Liver (tissue), 9 donors: ENCODE results near the gene TPPP3. TPM values are rescaled to one million over a fixed set of nuclear protein-coding genes. Genes with fewer than 3 reads are reported as not detected.

Experiments
- DNase-seq: peaks from one replicate; pipeline ENCODE4 v3.0.0-alpha.2; 2017; ENCODE audit warnings: low spot score
- H3K27ac ChIP-seq, 2 donors: one replicate each; pipeline ENCODE4 v1.7.0; 2013; ENCODE audit warnings: inconsistent platforms in 2 of 2, low read length in 2 of 2, control low read depth in 1 of 2, low read depth in 1 of 2, mild to moderate bottlenecking in 1 of 2
- H3K27me3 ChIP-seq, 4 donors: one replicate each; pipeline versions ENCODE4 v1.6.1 to v1.7.0; 2013; ENCODE audit warnings: low read length in 3 of 4, inconsistent platforms in 1 of 4, mild to moderate bottlenecking in 1 of 4, moderate library complexity in 1 of 4; ENCODE audit not compliant: control insufficient read depth in 4 of 4, insufficient read depth in 4 of 4
- H3K36me3 ChIP-seq, 4 donors: one replicate each; pipeline versions ENCODE4 v1.6.1 to v1.7.0; 2013; ENCODE audit warnings: low read length in 3 of 4, mild to moderate bottlenecking in 3 of 4, low read depth in 1 of 4, moderate library complexity in 1 of 4; ENCODE audit not compliant: control insufficient read depth in 4 of 4, insufficient read depth in 3 of 4
- H3K4me1 ChIP-seq, 4 donors: one replicate each; pipeline versions ENCODE4 v1.6.1 to v1.7.0; 2013; ENCODE audit warnings: low read length in 3 of 4, mild to moderate bottlenecking in 3 of 4, moderate library complexity in 1 of 4; ENCODE audit not compliant: control insufficient read depth in 4 of 4, insufficient read depth in 4 of 4
- H3K4me3 ChIP-seq, 3 donors: one replicate each; pipeline versions ENCODE4 v1.6.1 to v1.7.0; 2013; ENCODE audit warnings: low read length in 3 of 3, control low read depth in 1 of 3, low read depth in 1 of 3, mild to moderate bottlenecking in 1 of 3
- H3K9ac ChIP-seq, 2 donors: one replicate each; pipeline ENCODE4 v1.7.0; 2013; ENCODE audit warnings: low read length in 2 of 2, mild to moderate bottlenecking in 2 of 2, moderate library complexity in 2 of 2, control low read depth in 1 of 2, low read depth in 1 of 2
- H3K9me3 ChIP-seq, 4 donors: one replicate each; pipeline versions ENCODE4 v1.6.1 to v1.7.0; 2013; ENCODE audit warnings: low read length in 3 of 4; ENCODE audit not compliant: control insufficient read depth in 4 of 4
- EGR1 ChIP-seq, 2 donors: IDR thresholded peaks; 2 replicates each; pipeline ENCODE4 v1.6.1; 2016 to 2018; ENCODE audit warnings: antibody characterized with exemption in 2 of 2, low read depth in 2 of 2
- FOXA1 ChIP-seq: IDR thresholded peaks from 2 replicates; pipeline ENCODE4 v1.6.1; 2016; ENCODE audit warnings: antibody characterized with exemption
- FOXA2 ChIP-seq: IDR thresholded peaks from 2 replicates; pipeline ENCODE4 v1.6.1; 2016; ENCODE audit warnings: antibody characterized with exemption
- GABPA ChIP-seq, 2 donors: IDR thresholded peaks in 1 of 2; conservative IDR thresholded peaks in 1 of 2; 2 replicates each; pipeline ENCODE4 v1.6.1; 2016; ENCODE audit warnings: antibody characterized with exemption in 2 of 2, mild to moderate bottlenecking in 1 of 2, moderate library complexity in 1 of 2
- HNF4A ChIP-seq, 2 donors: conservative IDR thresholded peaks; 2 replicates each; pipeline ENCODE4 v1.6.1; 2016; ENCODE audit warnings: antibody characterized with exemption in 2 of 2, mild to moderate bottlenecking in 2 of 2
- HNF4G ChIP-seq: IDR thresholded peaks from 2 replicates; pipeline ENCODE4 v1.6.1; 2016; ENCODE audit warnings: antibody characterized with exemption
- JUND ChIP-seq, 2 donors: IDR thresholded peaks; 2 replicates each; pipeline ENCODE4 v1.6.1; 2016; ENCODE audit warnings: antibody characterized with exemption in 2 of 2
- NR2F2 ChIP-seq: IDR thresholded peaks from 2 replicates; pipeline ENCODE4 v1.6.1; 2016; ENCODE audit warnings: antibody characterized with exemption
- RXRA ChIP-seq, 2 donors: IDR thresholded peaks; 2 replicates each; pipeline ENCODE4 v1.6.1; 2017 to 2018; ENCODE audit warnings: antibody characterized with exemption in 2 of 2, mild to moderate bottlenecking in 1 of 2
- SP1 ChIP-seq: IDR thresholded peaks from 2 replicates; pipeline ENCODE4 v1.6.1; 2018; ENCODE audit warnings: antibody characterized with exemption, mild to moderate bottlenecking
- TAF1 ChIP-seq: conservative IDR thresholded peaks from 2 replicates; pipeline ENCODE4 v1.6.1; 2016; ENCODE audit warnings: antibody characterized with exemption, mild to moderate bottlenecking
- YY1 ChIP-seq: IDR thresholded peaks from 2 replicates; pipeline ENCODE4 v1.6.1; 2016; ENCODE audit warnings: antibody characterized with exemption, mild to moderate bottlenecking
- WGBS: extraction: QIAGEN DNeasy Blood & Tissue Kit; methylation state at CpG from one replicate; pipeline ENCODE4 v1.1.7; 2013; 5-methylcytosine and 5-hydroxymethylcytosine counted together
- polyA plus RNA-seq, 2 donors: library from polyadenylated mRNA; stranded (reverse) in 1 of 2; unstranded in 1 of 2; fragments of 200-250 nt in 1 of 2; fragments of >200 nt in 1 of 2; fragmentation: Nextera tagmentation in 1 of 2; extraction: Ambion mirVana in 1 of 2; gene quantifications; one replicate each; pipeline versions ENCODE4 v1.2.1 to v1.2.3, GENCODE V29; 2013 to 2015
- total RNA-seq, 2 donors: library from RNA; depleted of rRNA; stranded (reverse); fragments of >200 nt; gene quantifications; one replicate each; pipeline ENCODE4 v1.2.3, GENCODE V29; 2014
- TF ChIP-seq, protein P1 (sequence below): IDR thresholded peaks from 2 replicates; pipeline ENCODE4 v1.6.1; 2016; ENCODE audit warnings: antibody characterized with exemption
- TF ChIP-seq, protein P2 (sequence below): IDR thresholded peaks from 2 replicates; pipeline ENCODE4 v1.6.1; 2016; ENCODE audit warnings: antibody characterized with exemption
- TF ChIP-seq, protein P3 (sequence below): IDR thresholded peaks from 2 replicates; pipeline ENCODE4 v1.6.1; 2016; ENCODE audit warnings: antibody characterized with exemption, mild to moderate bottlenecking
- TF ChIP-seq, protein P4 (sequence below): fragments of 150-350 bp; IDR thresholded peaks from 2 replicates; pipeline ENCODE4 v1.5.1; 2017; ENCODE audit warnings: improper control_type of control experiment, low read depth, low read length; ENCODE audit not compliant: missing input control
- TF ChIP-seq, protein P5 (sequence below): IDR thresholded peaks from 2 replicates; pipeline ENCODE4 v1.6.1; 2016; ENCODE audit warnings: antibody characterized with exemption
- donor health status: healthy.
- donor health status: healthy.
- donor health status: healthy.
- donor health status: healthy.
- donor health status: healthy.

TPPP3 gene
- total and polyA plus RNA-seq, 4 donors, result 0.28 to 0.84 (median 0.55) TPM

DNA sequence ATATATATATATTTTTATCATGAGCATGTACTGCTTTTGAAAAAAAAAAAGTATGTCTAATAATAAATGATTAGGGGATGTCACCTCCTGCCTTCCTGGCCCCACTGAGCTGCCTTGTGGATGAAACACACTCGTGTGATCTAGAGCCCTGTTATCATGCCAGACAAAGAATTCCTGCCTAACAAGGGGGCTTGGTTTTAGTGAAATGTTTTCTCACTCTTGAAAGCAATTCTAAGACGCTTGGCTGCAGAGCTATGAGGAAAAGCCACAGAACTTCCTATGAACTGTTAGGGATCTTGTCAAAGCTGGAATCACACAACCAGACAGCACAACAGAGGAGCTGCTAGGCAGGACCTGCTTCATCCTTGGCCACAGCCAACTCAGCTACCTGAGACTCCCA, 19.0 kb upstream of the TPPP3 start:
- 59% methylated on average over 2 of the region's 2 CpGs for WGBS
- no peaks in the 10 kb centered on the region for H3K36me3 ChIP-seq
- no peaks in the 10 kb centered on the region for H3K9me3 ChIP-seq
- no peak overlapping the region for H3K27ac ChIP-seq
- DNase-seq, result no peak
- H3K4me1 ChIP-seq, result peaks cover 5 to 10% (median 7%) of the 10 kb centered on the region in 4 donors
- H3K27me3 ChIP-seq, result no peaks in the 10 kb centered on the region
- no peak overlapping the region for H3K4me3 ChIP-seq
- TF ChIP-seq TAF1, result no peak
- TF ChIP-seq HNF4G, result no peak
- TF ChIP-seq, protein P1, sequence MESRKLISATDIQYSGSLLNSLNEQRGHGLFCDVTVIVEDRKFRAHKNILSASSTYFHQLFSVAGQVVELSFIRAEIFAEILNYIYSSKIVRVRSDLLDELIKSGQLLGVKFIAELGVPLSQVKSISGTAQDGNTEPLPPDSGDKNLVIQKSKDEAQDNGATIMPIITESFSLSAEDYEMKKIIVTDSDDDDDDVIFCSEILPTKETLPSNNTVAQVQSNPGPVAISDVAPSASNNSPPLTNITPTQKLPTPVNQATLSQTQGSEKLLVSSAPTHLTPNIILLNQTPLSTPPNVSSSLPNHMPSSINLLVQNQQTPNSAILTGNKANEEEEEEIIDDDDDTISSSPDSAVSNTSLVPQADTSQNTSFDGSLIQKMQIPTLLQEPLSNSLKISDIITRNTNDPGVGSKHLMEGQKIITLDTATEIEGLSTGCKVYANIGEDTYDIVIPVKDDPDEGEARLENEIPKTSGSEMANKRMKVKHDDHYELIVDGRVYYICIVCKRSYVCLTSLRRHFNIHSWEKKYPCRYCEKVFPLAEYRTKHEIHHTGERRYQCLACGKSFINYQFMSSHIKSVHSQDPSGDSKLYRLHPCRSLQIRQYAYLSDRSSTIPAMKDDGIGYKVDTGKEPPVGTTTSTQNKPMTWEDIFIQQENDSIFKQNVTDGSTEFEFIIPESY, result no peak
- TF ChIP-seq, protein P2, sequence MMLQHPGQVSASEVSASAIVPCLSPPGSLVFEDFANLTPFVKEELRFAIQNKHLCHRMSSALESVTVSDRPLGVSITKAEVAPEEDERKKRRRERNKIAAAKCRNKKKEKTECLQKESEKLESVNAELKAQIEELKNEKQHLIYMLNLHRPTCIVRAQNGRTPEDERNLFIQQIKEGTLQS, result no peak
- TF ChIP-seq RXRA (IDR thresholded peaks at IDR 0.05), result no peak
- TF ChIP-seq GABPA (IDR thresholded peaks at IDR 0.05 in 1 of 2, conservative IDR thresholded peaks at IDR 0.05 in 1 of 2), result no peak
- no peak for TF ChIP-seq EGR1 (IDR thresholded peaks at IDR 0.05; ENCODE audit: low read depth in 2 of 2)
- TF ChIP-seq NR2F2, result no peak
- TF ChIP-seq FOXA1, result no peak
- no peak for TF ChIP-seq FOXA2
- no peak for TF ChIP-seq HNF4A (conservative IDR thresholded peaks at IDR 0.05)
- TF ChIP-seq, protein P3, sequence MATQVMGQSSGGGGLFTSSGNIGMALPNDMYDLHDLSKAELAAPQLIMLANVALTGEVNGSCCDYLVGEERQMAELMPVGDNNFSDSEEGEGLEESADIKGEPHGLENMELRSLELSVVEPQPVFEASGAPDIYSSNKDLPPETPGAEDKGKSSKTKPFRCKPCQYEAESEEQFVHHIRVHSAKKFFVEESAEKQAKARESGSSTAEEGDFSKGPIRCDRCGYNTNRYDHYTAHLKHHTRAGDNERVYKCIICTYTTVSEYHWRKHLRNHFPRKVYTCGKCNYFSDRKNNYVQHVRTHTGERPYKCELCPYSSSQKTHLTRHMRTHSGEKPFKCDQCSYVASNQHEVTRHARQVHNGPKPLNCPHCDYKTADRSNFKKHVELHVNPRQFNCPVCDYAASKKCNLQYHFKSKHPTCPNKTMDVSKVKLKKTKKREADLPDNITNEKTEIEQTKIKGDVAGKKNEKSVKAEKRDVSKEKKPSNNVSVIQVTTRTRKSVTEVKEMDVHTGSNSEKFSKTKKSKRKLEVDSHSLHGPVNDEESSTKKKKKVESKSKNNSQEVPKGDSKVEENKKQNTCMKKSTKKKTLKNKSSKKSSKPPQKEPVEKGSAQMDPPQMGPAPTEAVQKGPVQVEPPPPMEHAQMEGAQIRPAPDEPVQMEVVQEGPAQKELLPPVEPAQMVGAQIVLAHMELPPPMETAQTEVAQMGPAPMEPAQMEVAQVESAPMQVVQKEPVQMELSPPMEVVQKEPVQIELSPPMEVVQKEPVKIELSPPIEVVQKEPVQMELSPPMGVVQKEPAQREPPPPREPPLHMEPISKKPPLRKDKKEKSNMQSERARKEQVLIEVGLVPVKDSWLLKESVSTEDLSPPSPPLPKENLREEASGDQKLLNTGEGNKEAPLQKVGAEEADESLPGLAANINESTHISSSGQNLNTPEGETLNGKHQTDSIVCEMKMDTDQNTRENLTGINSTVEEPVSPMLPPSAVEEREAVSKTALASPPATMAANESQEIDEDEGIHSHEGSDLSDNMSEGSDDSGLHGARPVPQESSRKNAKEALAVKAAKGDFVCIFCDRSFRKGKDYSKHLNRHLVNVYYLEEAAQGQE, result no peak
- TF ChIP-seq JUND (IDR thresholded peaks at IDR 0.05), result no peak
- no peak for TF ChIP-seq SP1
- TF ChIP-seq, protein P4, sequence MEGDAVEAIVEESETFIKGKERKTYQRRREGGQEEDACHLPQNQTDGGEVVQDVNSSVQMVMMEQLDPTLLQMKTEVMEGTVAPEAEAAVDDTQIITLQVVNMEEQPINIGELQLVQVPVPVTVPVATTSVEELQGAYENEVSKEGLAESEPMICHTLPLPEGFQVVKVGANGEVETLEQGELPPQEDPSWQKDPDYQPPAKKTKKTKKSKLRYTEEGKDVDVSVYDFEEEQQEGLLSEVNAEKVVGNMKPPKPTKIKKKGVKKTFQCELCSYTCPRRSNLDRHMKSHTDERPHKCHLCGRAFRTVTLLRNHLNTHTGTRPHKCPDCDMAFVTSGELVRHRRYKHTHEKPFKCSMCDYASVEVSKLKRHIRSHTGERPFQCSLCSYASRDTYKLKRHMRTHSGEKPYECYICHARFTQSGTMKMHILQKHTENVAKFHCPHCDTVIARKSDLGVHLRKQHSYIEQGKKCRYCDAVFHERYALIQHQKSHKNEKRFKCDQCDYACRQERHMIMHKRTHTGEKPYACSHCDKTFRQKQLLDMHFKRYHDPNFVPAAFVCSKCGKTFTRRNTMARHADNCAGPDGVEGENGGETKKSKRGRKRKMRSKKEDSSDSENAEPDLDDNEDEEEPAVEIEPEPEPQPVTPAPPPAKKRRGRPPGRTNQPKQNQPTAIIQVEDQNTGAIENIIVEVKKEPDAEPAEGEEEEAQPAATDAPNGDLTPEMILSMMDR, result no peak
- TF ChIP-seq YY1, result no peak
- H3K9ac ChIP-seq, result no peak overlapping the region

DNA sequence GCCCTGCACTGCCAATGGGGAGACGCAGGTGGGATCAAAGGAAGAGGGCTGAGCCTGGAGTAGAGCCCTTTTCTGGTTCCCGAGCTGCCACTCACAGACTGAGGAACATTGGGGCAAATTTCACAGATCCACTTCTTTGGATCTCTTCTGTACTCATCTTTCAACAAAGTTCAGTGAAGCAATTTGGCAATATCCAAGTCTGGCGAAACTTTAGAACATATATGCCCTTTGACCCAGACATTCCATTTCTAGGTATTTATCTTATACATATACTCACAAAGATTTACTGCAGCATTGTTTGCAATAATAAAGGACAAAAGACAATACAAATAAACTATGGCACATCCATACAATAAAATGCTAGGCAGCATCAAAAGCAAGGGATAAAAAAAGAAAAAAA, 18.0 kb upstream of the TPPP3 start:
- no peak overlapping the region for H3K4me3 ChIP-seq
- no peaks in the 10 kb centered on the region for H3K27me3 ChIP-seq
- 84% methylated on average over 3 of the region's 3 CpGs for WGBS
- no peak for DNase-seq
- H3K9me3 ChIP-seq, result no peaks in the 10 kb centered on the region
- H3K36me3 ChIP-seq, result no peaks in the 10 kb centered on the region
- H3K27ac ChIP-seq, result no peak overlapping the region
- peaks cover 4 to 5% (median 5%) of the 10 kb centered on the region in 4 donors for H3K4me1 ChIP-seq
- TF ChIP-seq, protein P1, result no peak
- TF ChIP-seq, protein P2, result no peak
- TF ChIP-seq HNF4G (no peak), FOXA2 (no peak), JUND (IDR thresholded peaks at IDR 0.05) (no peak)
- TF ChIP-seq, protein P5, sequence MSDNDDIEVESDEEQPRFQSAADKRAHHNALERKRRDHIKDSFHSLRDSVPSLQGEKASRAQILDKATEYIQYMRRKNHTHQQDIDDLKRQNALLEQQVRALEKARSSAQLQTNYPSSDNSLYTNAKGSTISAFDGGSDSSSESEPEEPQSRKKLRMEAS, result no peak
- TF ChIP-seq, protein P4, result no peak
- H3K9ac ChIP-seq, result no peak overlapping the region
